Measurements from ENCODE around the gene ZNF652.

- TF ChIP-seq, protein P1, sequence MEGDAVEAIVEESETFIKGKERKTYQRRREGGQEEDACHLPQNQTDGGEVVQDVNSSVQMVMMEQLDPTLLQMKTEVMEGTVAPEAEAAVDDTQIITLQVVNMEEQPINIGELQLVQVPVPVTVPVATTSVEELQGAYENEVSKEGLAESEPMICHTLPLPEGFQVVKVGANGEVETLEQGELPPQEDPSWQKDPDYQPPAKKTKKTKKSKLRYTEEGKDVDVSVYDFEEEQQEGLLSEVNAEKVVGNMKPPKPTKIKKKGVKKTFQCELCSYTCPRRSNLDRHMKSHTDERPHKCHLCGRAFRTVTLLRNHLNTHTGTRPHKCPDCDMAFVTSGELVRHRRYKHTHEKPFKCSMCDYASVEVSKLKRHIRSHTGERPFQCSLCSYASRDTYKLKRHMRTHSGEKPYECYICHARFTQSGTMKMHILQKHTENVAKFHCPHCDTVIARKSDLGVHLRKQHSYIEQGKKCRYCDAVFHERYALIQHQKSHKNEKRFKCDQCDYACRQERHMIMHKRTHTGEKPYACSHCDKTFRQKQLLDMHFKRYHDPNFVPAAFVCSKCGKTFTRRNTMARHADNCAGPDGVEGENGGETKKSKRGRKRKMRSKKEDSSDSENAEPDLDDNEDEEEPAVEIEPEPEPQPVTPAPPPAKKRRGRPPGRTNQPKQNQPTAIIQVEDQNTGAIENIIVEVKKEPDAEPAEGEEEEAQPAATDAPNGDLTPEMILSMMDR (conservative IDR thresholded peaks at IDR 0.05; ENCODE audit: low read depth, low read length), result no peak
- TF ChIP-seq EZH2 (IDR thresholded peaks at IDR 0.05; ENCODE audit: low read length, unreplicated experiment) (no peak), EZH2phosphoT487 (IDR thresholded peaks at IDR 0.05; ENCODE audit: borderline replicate concordance, low read length) (no peak)
These were observed 101.8 kb downstream of the ZNF652 start for GRCh38 chr17:49260011-49260816.
